ENCODE measurements around the gene CARS2. TPM values are rescaled to one million over a fixed set of nuclear protein-coding genes. Genes with fewer than 3 reads are reported as not detected.
"Not testable (repeated sequence)": the region's sequence is repeated elsewhere in the genome, so short reads cannot be mapped to it uniquely, and the experiment has no call there.

The CARS2 gene
- polyA plus RNA-seq, 1 donor = 51.6 TPM

DNA sequence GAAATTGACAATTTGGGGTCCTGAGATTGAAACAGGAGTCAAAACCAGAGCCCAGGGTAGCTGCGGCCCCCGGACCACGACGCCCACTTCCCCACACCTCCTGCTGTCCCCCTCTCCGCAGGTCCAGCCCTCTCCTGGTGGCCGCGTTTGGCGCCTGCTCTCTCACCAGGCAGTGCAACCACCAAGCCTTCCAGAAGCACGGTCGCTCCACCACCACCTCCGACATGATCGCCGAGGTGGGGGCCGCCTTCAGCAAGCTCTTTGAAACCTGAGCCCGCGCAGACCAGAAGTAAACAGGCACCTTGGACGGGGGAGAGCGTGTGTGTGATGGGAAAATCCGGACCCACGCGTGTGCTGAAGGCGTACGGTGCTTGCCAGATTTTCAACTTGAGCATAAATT lies 67.7 kb downstream of the CARS2 start:
- DNase-seq (ENCODE audit: low read depth) = no peak

DNA sequence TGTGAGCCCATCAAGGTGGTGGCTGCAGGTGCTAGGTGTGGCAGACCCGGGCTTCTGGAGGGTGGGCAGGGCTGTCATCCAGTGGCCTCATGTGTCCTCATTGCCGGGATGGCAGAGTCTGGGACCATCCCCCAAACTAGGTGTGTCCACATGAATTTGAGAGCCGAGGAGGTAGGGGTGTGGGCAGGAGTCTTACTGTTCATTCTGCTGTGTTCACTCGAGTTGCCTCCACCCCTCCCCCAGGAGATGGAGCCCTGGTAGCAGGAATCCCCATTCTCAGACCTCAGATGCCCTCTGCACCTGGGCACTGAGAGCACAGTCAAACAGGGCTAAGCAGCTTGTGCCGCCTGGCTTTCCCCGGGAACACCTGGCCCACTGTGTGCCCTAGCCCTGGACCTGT lies 68.2 kb downstream of the CARS2 start:
- no peak for DNase-seq (ENCODE audit: low read depth)

DNA sequence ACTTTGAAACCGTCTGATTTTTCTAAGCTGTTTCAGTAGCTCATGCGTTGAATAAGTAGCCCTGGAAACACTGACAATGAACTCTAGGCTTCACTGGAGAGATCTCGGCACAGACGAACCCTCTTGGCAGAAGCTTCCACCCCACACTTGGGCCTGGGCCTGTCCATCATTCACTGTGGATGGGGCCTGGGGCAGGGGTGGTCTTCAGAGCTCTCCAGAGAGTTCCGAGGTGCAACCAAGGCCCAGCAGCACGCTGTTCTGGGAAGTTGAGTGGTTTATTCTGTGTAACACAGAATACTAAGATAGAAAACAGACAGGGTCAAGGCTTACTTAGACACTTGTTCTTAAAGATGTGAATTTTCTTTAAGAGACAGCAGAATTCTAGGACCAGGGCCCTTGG lies 68.6 kb downstream of the CARS2 start:
- DNase-seq (ENCODE audit: low read depth) = no peak

DNA sequence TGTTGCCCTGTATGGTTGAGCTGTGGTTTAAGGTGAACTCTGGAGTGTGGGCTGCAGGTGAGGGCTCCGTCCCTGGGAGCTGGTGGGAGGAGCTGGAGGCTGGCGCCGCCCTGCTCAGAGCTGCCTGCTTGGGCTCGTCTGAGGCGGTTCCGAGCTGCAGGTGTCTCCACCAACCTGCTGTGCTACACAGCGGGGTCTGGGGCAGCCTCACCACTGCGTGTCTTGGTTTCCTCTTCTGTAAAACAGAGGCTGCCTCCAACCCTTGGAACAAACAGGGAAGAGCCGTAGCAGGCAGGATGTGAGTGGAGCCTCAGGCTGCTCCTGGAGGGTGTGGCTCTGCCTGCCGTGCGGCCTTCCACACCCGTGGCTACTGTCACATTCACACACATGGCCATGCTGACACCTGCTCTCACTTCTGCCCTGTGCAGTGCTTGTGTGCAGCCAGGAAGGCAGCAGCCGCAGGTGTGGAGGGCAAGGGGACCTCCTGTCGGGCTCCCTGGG lies 69.2 kb downstream of the CARS2 start:
- DNase-seq (ENCODE audit: low read depth) = no peak

DNA sequence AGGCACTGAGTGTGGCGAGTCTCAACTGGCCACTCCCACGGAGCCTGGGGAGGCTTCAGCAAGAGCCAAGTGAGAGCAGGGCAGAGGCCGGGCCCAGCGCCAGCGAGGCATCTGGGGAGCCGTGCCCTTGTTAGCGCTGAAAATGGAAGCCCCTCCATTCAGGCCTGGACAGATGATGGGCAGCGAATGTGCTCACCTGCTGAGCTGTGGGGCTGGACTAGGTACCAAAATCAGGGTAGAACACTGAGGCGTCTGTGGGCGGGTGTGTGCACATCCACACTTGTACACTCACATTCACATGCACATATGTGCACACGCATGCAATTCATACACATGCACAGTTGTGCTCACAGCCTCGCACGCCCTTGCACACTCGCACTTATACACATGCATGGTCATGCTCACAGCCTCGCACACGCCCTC lies 69.9 kb downstream of the CARS2 start:
- no peak for DNase-seq (ENCODE audit: low read depth)

DNA sequence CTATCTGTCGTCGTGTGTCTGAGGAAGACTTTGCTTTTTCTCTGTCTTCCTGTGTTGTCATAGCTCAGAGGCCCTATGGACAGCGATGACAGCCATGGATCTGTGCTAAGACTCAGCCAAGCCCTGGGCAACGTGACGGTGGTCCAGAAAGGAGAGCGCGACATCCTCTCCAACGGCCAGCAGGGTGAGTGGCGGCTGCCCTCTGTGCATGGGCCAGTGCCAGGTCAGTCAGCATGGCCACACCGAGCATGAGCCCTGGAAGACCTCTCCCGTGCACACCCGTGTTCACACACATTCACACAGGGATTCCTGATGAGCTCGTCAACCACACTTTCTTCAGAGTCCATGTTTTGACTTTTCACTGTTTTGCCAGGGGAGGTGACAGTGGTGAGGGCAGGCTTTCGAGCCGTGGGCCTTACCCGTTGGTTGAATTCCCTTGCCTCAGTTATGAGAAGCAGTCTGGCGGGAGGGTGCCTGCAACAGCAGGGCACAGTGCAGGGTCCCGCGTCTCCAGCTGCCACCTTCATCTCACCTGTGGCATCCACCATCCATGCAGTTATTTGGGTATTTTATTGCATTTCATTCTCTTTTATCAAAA lies 70.4 kb downstream of the CARS2 start:
- no peak for DNase-seq (ENCODE audit: low read depth)

DNA sequence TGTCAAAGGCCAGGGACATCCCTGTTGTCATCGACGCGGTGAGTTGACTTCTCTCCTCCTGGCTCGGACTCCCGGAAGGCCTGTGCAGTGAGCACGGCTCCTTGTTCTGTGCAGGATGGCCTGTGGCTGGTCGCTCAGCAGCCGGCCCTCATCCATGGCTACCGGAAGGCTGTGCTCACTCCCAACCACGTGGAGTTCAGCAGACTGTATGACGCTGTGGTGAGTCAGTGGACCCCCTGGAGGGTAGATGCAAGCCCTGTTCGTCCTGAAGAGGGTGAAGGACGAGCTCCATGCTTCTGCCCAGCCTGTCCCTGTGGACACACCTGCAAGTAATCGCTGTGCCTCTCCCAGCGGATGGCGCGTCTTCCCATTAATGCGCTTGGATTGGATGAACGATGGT lies 71.4 kb downstream of the CARS2 start:
- no peak for DNase-seq (ENCODE audit: low read depth)

DNA sequence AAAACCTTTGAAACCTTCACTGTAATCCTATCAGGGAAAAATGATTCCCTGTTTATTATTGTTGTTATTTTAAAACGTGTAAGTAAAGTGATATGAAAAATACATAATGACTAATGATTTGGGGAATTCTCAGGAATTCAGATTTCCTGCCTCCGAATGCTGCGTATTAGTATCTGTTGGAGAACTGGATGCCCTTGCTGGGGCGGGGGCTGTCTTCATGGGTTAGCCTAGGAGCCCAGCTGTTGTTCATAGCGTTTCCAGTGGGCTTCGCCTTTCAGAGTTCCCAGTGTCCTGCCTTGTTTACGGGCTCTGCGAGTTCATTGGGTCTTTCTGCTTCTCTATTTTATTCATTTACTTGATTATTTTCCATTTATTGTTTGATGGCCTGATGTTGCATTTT lies 72.1 kb downstream of the CARS2 start:
- no peak for DNase-seq (ENCODE audit: low read depth)

DNA sequence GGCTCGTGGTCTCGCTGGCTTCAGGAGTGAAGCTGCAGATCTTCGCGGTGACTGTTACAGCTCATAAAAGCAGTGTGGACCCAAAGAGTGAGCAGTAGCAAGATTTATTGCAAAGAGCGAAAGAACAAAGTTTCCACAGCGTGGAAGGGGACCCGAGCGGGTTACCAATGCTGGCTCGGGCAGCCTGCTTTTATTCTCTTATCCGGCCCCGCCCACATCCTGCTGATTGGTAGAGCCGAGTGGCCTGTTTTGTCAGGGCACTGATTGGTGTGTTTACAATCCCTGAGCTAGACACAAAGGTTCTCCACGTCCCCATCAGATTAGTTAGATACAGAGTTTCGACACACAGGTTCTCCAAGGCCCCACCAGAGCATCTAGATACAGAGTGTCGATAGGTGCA lies 73.7 kb downstream of the CARS2 start:
- DNase-seq (ENCODE audit: low read depth) = not testable (repeated sequence)

DNA sequence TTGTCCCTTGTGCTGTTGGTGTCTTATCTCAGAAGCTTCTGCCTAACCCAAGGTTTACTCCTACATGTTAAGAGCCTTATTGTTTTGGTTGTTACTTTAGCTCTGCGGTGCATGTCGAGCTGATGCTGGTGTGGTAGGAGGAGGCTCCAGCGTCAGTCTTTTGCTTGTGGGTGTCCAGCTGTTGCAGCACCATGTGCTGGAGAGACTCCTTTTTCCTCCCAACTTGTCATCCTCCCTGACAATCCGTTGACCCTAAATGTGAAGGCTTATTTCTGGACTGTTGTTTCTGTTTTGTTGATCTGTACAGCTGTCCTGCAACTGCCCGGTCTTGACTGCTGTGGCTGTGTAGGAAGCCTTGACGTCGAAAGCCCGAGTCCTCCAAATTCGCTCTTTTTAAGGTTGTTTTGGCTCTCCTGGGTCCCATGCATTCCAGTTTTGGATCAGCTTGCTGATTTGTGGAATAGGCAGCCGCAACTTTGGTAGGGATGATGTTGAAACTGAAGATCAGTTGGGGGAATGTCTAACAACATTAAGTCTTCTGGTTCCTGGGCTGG lies 75.3 kb downstream of the CARS2 start:
- DNase-seq (ENCODE audit: low read depth) = no peak

DNA sequence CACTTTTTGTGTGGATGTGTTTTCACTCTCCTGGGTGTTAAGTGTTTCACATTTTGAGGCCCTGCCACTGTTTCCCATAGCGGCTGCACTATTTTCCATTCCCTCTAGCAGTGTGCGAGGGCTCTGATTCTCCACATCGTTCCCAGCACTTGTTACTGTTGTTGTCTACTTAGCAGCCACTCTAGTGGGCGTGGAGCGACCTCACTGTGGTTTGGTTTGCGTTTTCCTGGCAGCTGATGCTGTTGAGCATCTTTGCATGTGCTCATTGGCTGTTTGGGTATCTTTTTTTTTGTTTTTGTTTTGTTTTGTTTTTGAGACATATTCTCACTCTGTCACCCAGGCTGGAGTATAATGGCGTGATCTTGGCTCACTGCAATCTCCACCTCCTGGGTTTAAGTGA lies 76.2 kb downstream of the CARS2 start:
- DNase-seq (ENCODE audit: low read depth) = no peak

DNA sequence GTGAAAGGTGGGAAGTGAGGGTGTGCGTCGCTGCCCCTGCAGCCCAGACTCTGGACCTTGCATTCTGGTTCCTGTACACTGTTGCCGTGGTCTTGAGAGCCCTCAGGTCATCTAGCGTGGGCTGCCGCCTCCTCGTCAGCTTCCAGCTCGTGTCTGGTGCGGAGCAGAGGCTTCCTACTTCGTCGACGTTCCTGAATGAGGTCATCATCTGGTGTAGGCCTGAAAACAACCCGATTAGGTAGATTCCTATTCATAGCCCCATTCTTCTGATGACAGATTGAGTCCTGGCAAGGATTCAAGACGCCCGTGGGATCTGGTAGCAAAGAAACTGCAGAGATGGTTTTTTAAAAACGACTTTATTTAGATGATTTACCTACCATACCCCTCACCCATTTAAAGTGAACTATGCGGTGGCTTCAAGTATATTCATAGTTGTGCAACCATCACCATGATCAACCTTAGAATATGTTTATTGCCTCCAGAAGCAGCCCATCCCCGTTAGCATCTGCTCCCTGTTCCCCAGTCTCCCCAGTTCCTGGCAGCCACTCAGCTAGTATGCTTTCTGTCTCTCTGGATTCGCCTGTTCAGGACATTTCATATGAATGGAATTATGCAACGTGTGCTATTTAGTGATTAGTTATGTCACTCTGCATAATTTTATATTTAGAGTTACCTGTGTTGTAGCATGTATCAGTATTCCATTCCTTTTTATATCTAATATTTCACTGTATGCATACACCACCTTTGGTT lies 76.8 kb downstream of the CARS2 start:
- no peak for DNase-seq (ENCODE audit: low read depth)

DNA sequence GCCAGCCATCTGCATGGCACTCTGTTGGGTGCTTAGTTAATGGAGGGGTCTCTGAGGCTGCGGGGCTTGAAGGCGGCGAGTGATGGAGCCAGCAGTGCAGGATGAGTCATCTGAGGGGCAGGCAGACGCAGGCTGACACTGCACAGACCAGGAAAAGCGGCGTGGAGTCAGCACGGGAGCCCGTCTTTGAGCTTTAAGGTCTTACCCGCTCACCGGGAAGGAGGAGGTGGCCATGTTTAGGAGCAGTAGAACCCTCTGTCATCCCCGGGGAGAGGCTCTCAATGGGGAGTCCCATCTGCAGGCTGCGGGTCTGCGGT lies 77.5 kb downstream of the CARS2 start:
- no peak for DNase-seq (ENCODE audit: low read depth)

DNA sequence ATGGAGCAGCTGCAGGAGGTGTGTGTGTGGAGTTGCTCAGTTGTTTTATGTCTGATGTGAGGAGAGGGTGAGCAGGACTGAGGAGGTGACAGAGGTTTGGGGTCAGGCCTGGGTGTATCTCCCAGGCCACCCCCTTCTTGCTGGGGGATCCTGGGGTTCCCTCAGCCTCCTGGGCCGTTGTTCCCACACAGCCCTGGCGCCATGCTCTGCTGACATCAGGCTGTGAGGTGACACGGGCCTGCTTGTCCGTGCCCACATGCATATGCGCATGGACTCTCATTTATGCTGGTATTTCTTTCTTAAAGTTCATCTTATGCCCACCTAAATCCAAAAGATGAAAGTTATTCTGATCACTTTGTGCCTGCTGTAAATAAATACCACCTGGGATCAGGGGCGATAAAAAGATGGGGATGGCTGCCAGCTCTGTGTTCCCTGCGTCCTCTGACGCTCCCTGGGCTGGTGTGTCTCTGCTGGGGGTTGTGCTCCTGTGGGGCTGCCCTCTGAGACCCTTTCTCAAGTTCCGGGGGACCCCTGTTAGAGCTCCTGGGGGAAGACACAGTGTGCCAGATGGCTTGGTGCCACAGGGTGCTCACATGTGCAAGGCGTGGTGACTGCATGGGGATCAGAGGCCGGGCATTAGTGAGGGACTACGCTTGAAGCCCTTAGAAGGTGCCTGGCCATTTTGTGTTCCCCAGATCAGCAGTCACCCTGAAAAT lies 78.0 kb downstream of the CARS2 start:
- DNase-seq (ENCODE audit: low read depth) = no peak

DNA sequence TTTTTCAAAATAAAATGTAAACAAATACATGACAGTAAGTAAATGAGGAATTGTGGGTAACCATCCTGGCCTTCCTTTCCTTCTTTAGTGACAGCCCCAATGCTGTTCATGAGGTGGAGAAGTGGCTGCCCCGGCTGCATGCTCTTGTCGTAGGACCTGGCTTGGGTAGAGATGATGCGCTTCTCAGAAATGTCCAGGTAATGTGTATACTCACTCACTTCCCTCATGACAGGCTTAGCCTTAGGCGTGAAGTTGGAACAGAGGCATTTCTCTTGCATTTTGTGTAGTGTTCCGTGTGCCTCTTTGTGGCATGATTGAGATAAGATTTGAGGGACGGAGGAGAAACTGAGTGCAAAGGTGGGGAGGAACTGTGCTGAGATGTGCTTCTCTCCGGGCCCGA lies 78.6 kb downstream of the CARS2 start:
- no peak for DNase-seq (ENCODE audit: low read depth)

DNA sequence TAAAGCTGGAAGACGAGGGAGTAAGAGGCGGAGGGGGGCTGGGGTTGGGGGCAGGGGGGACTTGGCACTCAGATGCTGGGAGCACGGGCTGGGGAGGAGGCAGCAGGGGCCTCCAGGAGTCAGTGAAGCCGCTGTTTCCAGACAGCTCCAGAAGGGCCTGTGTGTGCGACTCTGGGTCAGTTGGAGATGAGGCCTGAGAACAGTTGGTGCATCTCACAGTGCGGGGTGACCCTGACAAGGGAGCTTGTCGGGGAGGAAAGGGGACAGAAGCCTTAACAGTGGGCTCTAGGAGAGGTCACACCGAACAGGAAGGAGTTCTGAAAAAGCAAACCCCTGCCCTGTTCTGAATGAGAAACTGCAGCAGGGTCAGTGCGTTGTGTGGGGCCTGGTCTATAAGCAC lies 79.4 kb downstream of the CARS2 start:
- no peak for DNase-seq (ENCODE audit: low read depth)

DNA sequence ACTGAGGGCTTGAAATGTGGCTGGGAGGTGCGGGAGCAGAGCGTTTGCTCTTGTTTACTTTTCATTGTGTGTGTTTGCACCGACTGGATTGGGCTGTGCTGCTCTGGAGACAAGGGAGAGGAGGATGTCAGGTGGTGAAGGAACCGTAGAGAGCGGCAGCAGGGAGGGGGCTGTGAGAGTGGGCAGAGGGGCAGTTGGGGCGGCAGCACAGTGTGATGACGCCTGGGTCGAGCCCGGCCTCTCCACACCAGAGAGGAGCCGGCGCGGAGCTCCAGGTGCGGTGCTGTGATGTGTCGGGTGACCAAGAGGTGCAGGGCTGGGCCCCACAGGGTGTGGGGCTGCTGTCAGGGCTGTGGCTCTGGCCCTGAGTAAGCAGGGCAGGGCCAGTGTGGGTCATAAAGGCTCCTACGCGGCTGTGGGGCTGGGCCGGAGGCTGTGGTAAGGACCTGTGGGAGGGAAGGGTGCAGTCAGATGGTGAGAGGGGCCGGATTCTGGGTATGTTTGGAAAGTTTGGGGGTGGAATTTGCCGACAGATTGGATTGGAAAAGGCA lies 80.1 kb downstream of the CARS2 start:
- no peak for DNase-seq (ENCODE audit: low read depth)

DNA sequence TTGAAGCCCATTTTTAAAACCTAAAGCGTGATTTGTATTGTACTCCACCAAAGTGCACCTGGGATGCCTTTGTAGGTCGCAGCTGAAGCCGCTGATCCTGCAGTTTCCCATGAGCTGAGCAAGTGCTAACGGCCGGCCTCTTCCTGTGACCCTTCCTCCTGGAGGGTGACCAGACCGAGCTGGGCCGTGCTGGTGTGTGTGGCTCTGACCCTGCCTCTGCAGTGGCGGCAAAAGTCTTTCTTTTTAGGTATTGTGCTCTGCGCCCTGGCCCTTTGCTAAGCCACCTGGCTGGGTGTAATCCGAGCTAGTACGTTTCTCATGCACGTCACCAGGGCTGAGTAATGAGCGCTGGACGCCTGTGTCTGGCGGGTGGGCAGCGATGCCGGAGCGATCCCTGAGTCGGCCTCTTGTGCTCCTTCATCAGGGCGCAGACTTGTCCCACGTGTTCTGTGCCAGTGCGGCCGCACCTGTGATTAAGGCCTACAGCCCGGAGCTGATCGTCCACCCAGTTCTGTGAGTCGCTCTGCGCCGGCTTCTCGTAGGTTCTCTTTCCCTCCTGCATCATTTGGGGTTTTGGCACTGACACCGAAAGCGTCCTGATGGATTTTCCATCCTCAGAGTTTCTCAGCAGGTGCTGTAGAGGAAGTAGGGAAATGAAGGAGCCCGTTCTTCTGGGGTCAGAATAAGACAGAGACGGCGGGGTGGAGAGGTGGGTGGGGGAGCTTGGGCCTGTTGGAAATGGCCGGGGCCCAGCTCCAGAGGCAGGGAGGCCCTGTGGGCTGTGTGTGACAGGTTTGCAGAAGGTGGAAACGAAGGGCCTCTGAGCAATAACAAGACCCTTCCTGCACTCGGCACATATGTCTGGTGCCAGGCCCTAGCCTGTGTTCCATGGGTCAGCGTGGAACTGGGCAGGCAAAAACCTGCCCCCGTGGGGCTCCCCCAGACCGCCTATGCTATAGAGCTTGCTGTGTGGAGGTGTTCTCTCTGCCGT lies 80.9 kb downstream of the CARS2 start:
- no peak for DNase-seq (ENCODE audit: low read depth)

DNA sequence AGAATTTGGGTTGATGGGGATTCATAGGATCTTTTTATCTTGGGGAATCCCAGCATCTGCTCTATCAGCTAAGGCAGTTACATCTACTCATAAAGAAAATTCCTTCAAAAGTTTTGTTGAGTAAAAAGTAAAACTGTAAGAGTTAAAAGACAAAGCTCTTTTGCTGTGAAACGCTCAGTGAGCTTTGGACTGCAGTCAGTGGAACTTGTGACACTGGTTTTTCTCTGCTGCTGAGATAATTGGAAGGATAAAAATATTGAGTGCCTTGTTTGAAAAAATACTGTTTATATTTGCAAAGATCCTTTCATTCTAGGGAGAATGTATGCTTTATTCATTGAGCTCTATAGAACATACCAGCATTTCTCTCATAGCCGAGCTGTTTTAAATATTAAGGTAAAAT lies 85.3 kb downstream of the CARS2 start:
- DNase-seq (ENCODE audit: low read depth) = no peak

DNA sequence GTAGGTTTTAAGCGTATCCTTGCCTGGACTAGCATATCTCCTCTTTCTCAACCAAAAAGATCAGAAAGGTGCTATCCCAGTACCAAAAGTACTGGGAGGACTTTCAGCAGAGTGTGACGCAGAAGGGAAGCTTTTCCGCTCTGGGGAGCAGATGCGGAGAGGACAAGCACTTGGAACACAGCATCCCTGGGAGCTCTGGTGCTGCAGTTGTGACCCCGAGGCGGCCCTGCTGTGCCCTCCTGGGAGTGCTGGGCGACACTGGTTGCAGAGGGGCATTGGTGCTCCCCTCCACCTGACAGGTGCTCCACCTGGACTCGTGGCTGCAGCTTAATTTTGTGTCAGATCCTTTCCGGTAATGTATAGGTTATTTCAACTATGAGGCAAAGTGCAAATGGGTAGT lies 87.1 kb downstream of the CARS2 start:
- no peak for DNase-seq (ENCODE audit: low read depth)

DNA sequence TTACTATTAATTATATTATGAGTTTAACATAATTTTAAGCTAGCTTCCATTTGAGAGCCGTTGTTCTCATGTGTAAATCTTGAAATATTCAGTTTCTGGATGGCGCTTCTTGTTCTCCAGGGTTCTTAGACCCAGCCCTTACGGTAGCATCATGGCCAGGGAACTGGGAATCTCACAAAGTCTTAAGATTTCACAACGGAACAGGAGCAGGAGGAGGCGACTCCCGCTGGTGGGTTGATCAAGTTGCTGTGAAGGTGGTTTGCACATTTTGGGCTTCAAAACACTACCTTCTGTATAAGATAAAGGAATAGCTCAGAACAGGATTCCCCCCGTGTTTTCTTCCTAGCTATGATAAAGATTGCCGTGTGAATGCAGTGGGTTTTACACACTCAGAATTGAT lies 87.7 kb downstream of the CARS2 start:
- no peak for DNase-seq (ENCODE audit: low read depth)

All from forelimb muscle (tissue), 1 donor.